ENCODE data around the gene TAF5L. TPM values are rescaled to one million over a fixed set of nuclear protein-coding genes. Genes with fewer than 3 reads are reported as not detected.

The TAF5L gene
- 23.3 and 24.8 TPM in 2 replicates for total RNA-seq (2021; fragmentation: NEBNext Ultra II Directional; extraction: Animal tissue kit (Norgen Biotek cat#: 25700))
- polyA plus RNA-seq (2011; rRNA removed), result 17.3 and 17.7 TPM in 2 replicates
- 16.1 TPM for polyA plus RNA-seq (2011; cell fraction: cytosol; rRNA removed)
- 29.6 TPM for polyA plus RNA-seq (2011; cell fraction: nucleus; rRNA removed)
- 14.3 to 17.1 TPM (median 15.6 TPM) in 4 replicates for polyA plus RNA-seq (2012, experiment 1 of 2)
- 6.3 TPM for polyA plus RNA-seq (2012, experiment 2 of 2)
- 20.3 TPM for polyA plus RNA-seq (2013, experiment 1 of 2)
- 20.5 TPM for polyA plus RNA-seq (2013, experiment 2 of 2)
- polyA minus RNA-seq (2011; rRNA and poly(A)+ RNA removed), result 29.6 and 30.0 TPM in 2 replicates
- 10.2 TPM for polyA minus RNA-seq (2011; cell fraction: cytosol; rRNA and poly(A)+ RNA removed)
- polyA minus RNA-seq (2011; cell fraction: nucleus; rRNA and poly(A)+ RNA removed), result 37.9 TPM
- long read RNA-seq, experiment 1, full-length matches to known transcripts, result 6 of 14 reads
- long read RNA-seq, experiment 1, partial matches to known transcripts, result 1 of 14 reads
- long read RNA-seq, experiment 1, other reads (novel, unspliced or antisense), result 7 of 14 reads
- long read RNA-seq, experiment 2, partial matches to known transcripts, result 0 of 4 reads
- long read RNA-seq, experiment 2, other reads (novel, unspliced or antisense), result 4 of 4 reads

GRCh38 chr1:229625915-229626831 lies at the start of gene TAF5L, which contains the start of gene URB2:
TAF5L (minus strand) TSS chr1:229626122; CDS start chr1:229614482, 11,640 bp downstream.
URB2 (plus strand) TSS chr1:229626247; CDS start chr1:229627634, 1,387 bp downstream.
- H3K4ac ChIP-seq (replicated peaks; ENCODE audit: insufficient read length, low read depth, low read length), result no peak within 1 kb of the TSS
- H3K79me2 ChIP-seq (ENCODE audit: control insufficient read depth in 1 of 2, insufficient read depth in 2 of 2, low read length in 2 of 2), result peaks cover 20 to 89% of the 10 kb centered on the region in 2 experiments
- H4K5ac ChIP-seq (ENCODE audit: insufficient read length, low read depth, low read length), result peak within 1 kb of the TSS; percentile 75
- POLR2A ChIA-PET (ENCODE audit: partially characterized antibody), result interaction anchor here (0.8 to 2.6 kb wide), 4 partner anchors 48 to 460 kb away, joined by 3 to 9 read pairs (median 3); partner anchors contain the start of gene ABCB10
- peak within 1 kb of the TSS; percentile 38; the same call in 1 of the 2 replicates for H2BK5ac ChIP-seq (ENCODE audit: low read depth, low read length)
- peak within 1 kb of the TSS; percentile 79; the same call in 1 of the 2 replicates for H3K18ac ChIP-seq (ENCODE audit: extremely low read depth, low read length)
- no peak within 1 kb of the TSS for H2BK12ac ChIP-seq (ENCODE audit: low read depth, low read length)
- H3K56ac ChIP-seq (replicated peaks; ENCODE audit: insufficient read length, low read depth, low read length), result peak within 1 kb of the TSS; percentile 69
- H3K4me1 ChIP-seq (replicated peaks in 1 of 4; ENCODE audit: control insufficient read depth in 3 of 4, insufficient read depth in 4 of 4, low read length in 3 of 4), result peaks cover 3 to 6% (median 5%) of the 10 kb centered on the region in 4 experiments; a peak in 6 of 7 replicates
- peak within 1 kb of the TSS; percentile 69; the same call in 1 of the 2 replicates for H3K27ac ChIP-seq (ENCODE audit: low read depth, low read length)
- no peak within 1 kb of the TSS for H3K14ac ChIP-seq (ENCODE audit: insufficient read length)
- no peak within 1 kb of the TSS for H2BK20ac ChIP-seq (ENCODE audit: low read length)
- WGBS, 2 experiments (ENCODE audit: extremely low coverage in 1 of 2, insufficient coverage in 1 of 2, insufficient read length in 1 of 2, insufficient replicate concordance in 2 of 2, low coverage in 1 of 2, low lambda C conversion rate in 2 of 2, missing lambda C conversion rate in 1 of 2), result 1% methylated on average over 29 of the region's 97 CpGs; no CpG with 5 or more reads in 1 of the 2 experiments
- H2BK15ac ChIP-seq (ENCODE audit: low read length), result no peak within 1 kb of the TSS
- peaks cover 10% of the 10 kb centered on the region for H3K23me2 ChIP-seq (ENCODE audit: low read depth, low read length)
- H2AK5ac ChIP-seq (ENCODE audit: low read depth, low read length), result peak within 1 kb of the TSS; percentile 10; the same call in 1 of the 2 replicates
- peak within 1 kb of the TSS; percentile 47; the same call in 1 of the 2 replicates for H2AFZ ChIP-seq (ENCODE audit: low read length)
- FAIRE-seq (no peak), DNase-seq (ENCODE audit: low read depth in 1 of 2, low spot score in 2 of 2) (peak; percentile 64 to 87)
- H3K79me1 ChIP-seq (ENCODE audit: low read depth, low read length), result peaks cover 13% of the 10 kb centered on the region
- peak within 1 kb of the TSS; percentile 95 to 100 for H3K4me2 ChIP-seq (ENCODE audit: insufficient read depth in 1 of 2, low read depth in 2 of 2, low read length in 2 of 2)
- no peaks in the 10 kb centered on the region for H3K9me3 ChIP-seq (ENCODE audit: insufficient read depth in 2 of 2, low read depth in 1 of 2, low read length in 1 of 2)
- H4K91ac ChIP-seq (replicated peaks; ENCODE audit: insufficient read length, low read length), result peak within 1 kb of the TSS; percentile 34
- peak within 1 kb of the TSS; percentile 45 to 84 (median 80) for H3K9ac ChIP-seq (replicated peaks in 1 of 4; ENCODE audit: extremely low read depth in 1 of 4, low read depth in 3 of 4, low read length in 3 of 4)
- CTCF ChIA-PET (ENCODE audit: partially characterized antibody), result interaction anchor here (0.6 to 1.9 kb wide), 5 partner anchors 63 to 542 kb away, joined by 3 to 7 read pairs (median 3); partner anchors contain the start of gene ABCB10
- no peak within 1 kb of the TSS for H3K23ac ChIP-seq (ENCODE audit: insufficient read length)
- H3K27me3 ChIP-seq (replicated peaks in 1 of 4; ENCODE audit: control insufficient read depth in 3 of 4, extremely low read depth in 1 of 4, insufficient read depth in 3 of 4, low read length in 3 of 4), result no peaks in the 10 kb centered on the region
- peaks cover 8 to 13% of the 10 kb centered on the region in 2 experiments for H4K20me1 ChIP-seq (replicated peaks in 1 of 2; ENCODE audit: control insufficient read depth in 1 of 2, insufficient read depth in 2 of 2, low read length in 2 of 2)
- peaks cover 0 to 3% (median under 1%) of the 10 kb centered on the region in 4 experiments; a peak in 2 of 8 replicates for H3K36me3 ChIP-seq (ENCODE audit: control insufficient read depth in 2 of 4, insufficient read depth in 4 of 4, low read length in 3 of 4)
- peak within 1 kb of the TSS; percentile 92 to 100 (median 98) for H3K4me3 ChIP-seq (ENCODE audit: extremely low read depth in 1 of 4, insufficient read depth in 2 of 4, low read depth in 3 of 4, low read length in 4 of 4)
- H2BK120ac ChIP-seq (replicated peaks; ENCODE audit: low read depth, low read length), result no peak within 1 kb of the TSS
- H4K8ac ChIP-seq (ENCODE audit: extremely low read depth, insufficient read depth, low read length), result peak within 1 kb of the TSS; percentile 63
- TF ChIP-seq SIX5 (IDR thresholded peaks at IDR 0.05; ENCODE audit: low read depth, low read length) (no peak), HDAC2 (IDR thresholded peaks at IDR 0.05; ENCODE audit: borderline replicate concordance in 1 of 2, low read depth in 2 of 2, low read length in 2 of 2) (peak; percentile 45 to 94; a peak in 2 of 4 replicates), BCL11A (IDR thresholded peaks at IDR 0.05; ENCODE audit: low read depth in 2 of 2, low read length in 2 of 2) (no peak), RBBP5 (IDR thresholded peaks at IDR 0.05; ENCODE audit: borderline replicate concordance, low read depth, low read length) (peak; percentile 90; the same call in 1 of the 2 replicates), CBX8 (IDR thresholded peaks at IDR 0.05; ENCODE audit: borderline replicate concordance, low read depth, low read length) (no peak), POLR2A (IDR thresholded peaks at IDR 0.05; ENCODE audit: control extremely low read depth in 1 of 2, low read depth in 2 of 2, low read length in 2 of 2) (peak in 1 of 2 experiments; percentile 83; a peak in 2 of 3 replicates), KDM4A (IDR thresholded peaks at IDR 0.05; ENCODE audit: low read depth, low read length, severe bottlenecking) (peak; percentile 97)
